Esophagus squamous epithelium (tissue), 5 donors: Measurements from ENCODE around the gene ARVCF. TPM values are rescaled to one million over a fixed set of nuclear protein-coding genes. Genes with fewer than 3 reads are reported as not detected.

Source experiments
- DNase-seq: peaks from one replicate; lab custom pipeline; 2025; lab: John Stamatoyannopoulos, UW
- H3K27ac ChIP-seq, 4 donors: fragments of 200-600 bp; sonication (generic); one replicate each; pipeline ENCODE4 v1.5.1; 2016 to 2019; ENCODE audit warnings: mild to moderate bottlenecking in 1 of 4
- H3K27me3 ChIP-seq, 4 donors: fragments of 200-600 bp; sonication (generic); 1 replicate in 3 of 4; 2 replicates in 1 of 4; pipeline versions ENCODE4 v1.5.1 to v1.6.0; 2017 to 2021; ENCODE audit warnings: antibody characterized with exemption in 1 of 4
- H3K36me3 ChIP-seq, 3 donors: fragments of 200-600 bp; sonication (generic); one replicate each; pipeline ENCODE4 v1.5.1; 2016 to 2019
- H3K4me1 ChIP-seq, 3 donors: fragments of 200-600 bp; sonication (generic); one replicate each; pipeline ENCODE4 v1.5.1; 2017 to 2019
- H3K4me3 ChIP-seq, 4 donors: fragments of 200-600 bp; sonication (generic); 1 replicate in 3 of 4; 2 replicates in 1 of 4; pipeline ENCODE4 v1.5.1; 2016 to 2019; ENCODE audit warnings: mild to moderate bottlenecking in 2 of 4, moderate library complexity in 1 of 4
- H3K9me3 ChIP-seq, 3 donors: fragments of 200-600 bp; sonication (generic); one replicate each; pipeline ENCODE4 v1.5.1; 2016 to 2019
- CTCF ChIP-seq, 6 experiments: fragments of 450-650 bp in 4 of 6; fragments of 200-600 bp in 2 of 6; sonication (generic) in 2 of 6; IDR thresholded peaks; one replicate each; pipeline ENCODE4 v1.5.1; 2016 to 2019; ENCODE audit warnings: antibody characterized with exemption in 6 of 6, mild to moderate bottlenecking in 4 of 6, moderate library complexity in 4 of 6
- POLR2A ChIP-seq, 4 donors: fragments of 450-650 bp; IDR thresholded peaks; one replicate each; pipeline ENCODE4 v1.6.1; 2017; ENCODE audit warnings: antibody characterized with exemption in 4 of 4, mild to moderate bottlenecking in 4 of 4, moderate library complexity in 3 of 4
- WGBS, 2 donors: methylation state at CpG; one replicate each; pipeline ENCODE4 v1.1.5; 2018; 5-methylcytosine and 5-hydroxymethylcytosine counted together
- intact Hi-C: fragments of 100-400 bp; cut with DNase I; formaldehyde crosslinking; loops from one replicate; pipeline ENCODE4 v1.15.0; 2022
- total RNA-seq, 4 donors: library from RNA; depleted of rRNA; stranded (reverse); fragments of >200 nt; gene quantifications; one replicate each; pipeline ENCODE4 v1.1.0, GENCODE V29; 2016
- donor health status: DM: yes; HTN: yes; CAD: no.

ARVCF gene
- total RNA-seq, 4 donors from 2014 or later = 3.1 to 10.9 (median 7.1) TPM

DNA sequence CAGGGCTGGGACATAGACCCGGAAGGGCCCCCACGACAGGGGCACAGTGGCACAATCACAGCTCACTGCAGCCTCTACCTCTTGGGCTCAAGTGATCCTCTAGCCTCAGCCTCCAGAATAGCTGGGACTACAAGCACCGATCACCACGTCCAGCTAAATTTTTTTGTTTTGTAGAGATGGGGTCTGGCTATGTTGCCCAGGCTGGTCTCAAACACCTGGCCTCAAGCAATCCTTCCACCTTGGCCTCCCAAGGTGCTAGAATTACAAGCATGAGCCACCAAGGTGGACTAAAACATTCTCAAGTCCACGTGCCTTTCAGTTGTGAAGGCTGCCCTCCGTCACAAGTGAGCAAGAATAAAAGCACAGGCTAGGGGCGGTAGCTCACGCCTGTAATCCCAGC is 85.1 kb downstream of the ARVCF start:
- WGBS, 2 donors = 98 to 100% methylated on average over 2 to 6 of the region's 8 CpGs
- TF ChIP-seq CTCF (IDR thresholded peaks at IDR 0.05) = no peak
- no peak for TF ChIP-seq POLR2A (IDR thresholded peaks at IDR 0.05)

DNA sequence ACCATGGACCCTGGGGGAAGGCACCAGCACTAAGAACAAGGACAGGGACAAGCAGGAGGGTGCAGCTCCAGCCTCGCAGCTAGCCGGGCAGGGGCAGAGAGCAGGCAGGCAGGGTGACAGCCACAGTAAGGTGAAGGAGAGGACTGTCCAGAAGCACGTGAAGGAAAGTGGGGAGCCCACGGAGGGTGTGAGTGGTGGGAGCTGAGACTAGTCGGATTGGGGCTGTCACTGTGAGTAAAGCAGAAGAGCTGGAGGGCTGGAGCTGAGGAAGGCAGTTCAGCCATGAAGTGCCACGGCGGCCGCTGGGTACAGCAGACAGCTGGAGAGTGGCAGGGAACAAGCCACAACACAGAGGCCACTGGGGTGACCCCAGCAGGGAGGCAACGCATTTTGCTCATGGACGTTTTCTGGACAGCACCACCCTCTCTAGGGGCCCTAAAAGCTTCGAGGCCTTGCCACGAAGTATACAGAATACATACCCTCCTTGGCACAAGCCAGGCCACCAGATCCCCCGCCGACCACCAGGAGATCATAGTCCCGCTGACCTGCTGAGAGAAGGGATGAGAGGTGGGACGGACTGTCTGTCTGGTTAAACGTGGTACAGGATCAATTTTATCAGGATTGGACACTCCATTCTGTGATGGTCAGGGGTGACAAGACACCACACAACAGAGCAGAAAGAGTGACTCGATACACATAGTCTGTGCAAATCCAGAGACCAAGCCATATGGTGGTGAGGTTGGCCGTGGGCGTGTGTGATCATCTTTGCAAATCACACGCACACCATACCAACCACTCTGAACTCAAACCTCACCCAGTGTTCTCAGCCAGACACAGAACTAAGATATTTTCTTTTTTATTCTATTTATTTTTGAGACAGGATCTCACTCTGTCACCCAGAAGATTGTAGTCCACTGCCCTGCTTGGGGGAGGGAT is 85.8 kb downstream of the ARVCF start:
- WGBS, 2 donors = 90 to 92% methylated on average over 16 to 19 of the region's 21 CpGs
- TF ChIP-seq POLR2A (IDR thresholded peaks at IDR 0.05) = no peak
- TF ChIP-seq CTCF (IDR thresholded peaks at IDR 0.05) = no peak

More for the DNA sequence above, 85.1 kb downstream of the ARVCF start:
- Histone ChIP-seq H3K36me3 (peaks cover 0 to 22% (median 0%) of the 10 kb centered on the region in 3 donors), H3K4me3 (no peak overlapping the region), H3K27ac (no peak overlapping the region), H3K27me3 (no peaks in the 10 kb centered on the region), H3K9me3 (no peaks in the 10 kb centered on the region), H3K4me1 (no peaks in the 10 kb centered on the region)
- no peak for DNase-seq
- intact Hi-C loops = no loop called here

GRCh38 chr22:19929586-19930550 is 86.8 kb downstream of the ARVCF start:
- 92 to 96% methylated on average over 8 to 21 of the region's 21 CpGs for WGBS, 2 donors
- Histone ChIP-seq H3K36me3 (peaks cover 0 to 22% (median 0%) of the 10 kb centered on the region in 3 donors), H3K4me1 (no peaks in the 10 kb centered on the region), H3K27me3 (no peaks in the 10 kb centered on the region), H3K27ac (no peak overlapping the region), H3K4me3 (no peak overlapping the region), H3K9me3 (no peaks in the 10 kb centered on the region)
- intact Hi-C loops = no loop called here
- DNase-seq = no peak
- no peak for TF ChIP-seq POLR2A (IDR thresholded peaks at IDR 0.05)
- no peak for TF ChIP-seq CTCF (IDR thresholded peaks at IDR 0.05)

More for the DNA sequence above, 85.8 kb downstream of the ARVCF start:
- no peak overlapping the region for H3K4me3 ChIP-seq
- DNase-seq = no peak
- H3K9me3 ChIP-seq = no peaks in the 10 kb centered on the region
- H3K36me3 ChIP-seq = peaks cover 0 to 22% (median 0%) of the 10 kb centered on the region in 3 donors
- H3K27ac ChIP-seq = no peak overlapping the region
- H3K27me3 ChIP-seq = no peaks in the 10 kb centered on the region
- no peaks in the 10 kb centered on the region for H3K4me1 ChIP-seq
- intact Hi-C loops = no loop called here

DNA sequence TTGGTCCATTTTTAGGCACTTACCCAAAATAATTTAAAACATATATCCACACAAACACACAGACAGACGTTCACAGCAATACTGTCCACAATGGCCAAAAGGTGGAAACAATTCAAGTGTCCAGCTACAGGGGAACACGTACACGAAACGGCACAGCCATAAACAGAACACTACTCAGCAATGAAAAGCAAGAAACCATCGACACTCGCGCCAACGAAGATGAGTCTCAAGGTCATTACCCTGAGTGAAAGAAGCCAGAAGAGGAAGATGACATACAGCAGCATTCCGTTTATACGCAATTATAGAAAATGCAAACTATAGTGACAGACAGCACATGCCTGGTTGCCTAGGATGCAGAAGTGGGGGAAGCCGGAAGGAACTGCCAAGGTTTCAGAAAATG is 88.4 kb downstream of the ARVCF start:
- 89 to 90% methylated on average over 11 of the region's 11 CpGs for WGBS, 2 donors
- Histone ChIP-seq H3K9me3 (no peaks in the 10 kb centered on the region), H3K27me3 (no peaks in the 10 kb centered on the region), H3K4me3 (no peak overlapping the region), H3K27ac (no peak overlapping the region), H3K36me3 (peaks cover 0 to 22% (median 0%) of the 10 kb centered on the region in 3 donors), H3K4me1 (no peaks in the 10 kb centered on the region)
- TF ChIP-seq POLR2A (IDR thresholded peaks at IDR 0.05) (no peak), CTCF (IDR thresholded peaks at IDR 0.05) (no peak)
- intact Hi-C loops = no loop called here
- DNase-seq = no peak
